Right lobe of liver (tissue), 4 donors: ENCODE data around the gene KCND3.

ENCODE experiments used
- POLR2A ChIP-seq: fragments of 450-650 bp; IDR thresholded peaks from one replicate; pipeline ENCODE4 v1.6.1; 2017; ENCODE audit warnings: antibody characterized with exemption, mild to moderate bottlenecking
- TF ChIP-seq, protein P1 (sequence below), 4 donors: fragments of 200-600 bp in 3 of 4; fragments of 450-650 bp in 1 of 4; IDR thresholded peaks; one replicate each; pipeline versions ENCODE4 v1.5.1 to v1.8.0; 2016 to 2022; ENCODE audit warnings: antibody characterized with exemption in 4 of 4, mild to moderate bottlenecking in 2 of 4
- donor health status: DM: no; HTN: no; CAD: no.
- donor health status: DM: no; HTN: no; CAD: no.
- donor health status: DM: no; HTN: yes; CAD: no.

DNA sequence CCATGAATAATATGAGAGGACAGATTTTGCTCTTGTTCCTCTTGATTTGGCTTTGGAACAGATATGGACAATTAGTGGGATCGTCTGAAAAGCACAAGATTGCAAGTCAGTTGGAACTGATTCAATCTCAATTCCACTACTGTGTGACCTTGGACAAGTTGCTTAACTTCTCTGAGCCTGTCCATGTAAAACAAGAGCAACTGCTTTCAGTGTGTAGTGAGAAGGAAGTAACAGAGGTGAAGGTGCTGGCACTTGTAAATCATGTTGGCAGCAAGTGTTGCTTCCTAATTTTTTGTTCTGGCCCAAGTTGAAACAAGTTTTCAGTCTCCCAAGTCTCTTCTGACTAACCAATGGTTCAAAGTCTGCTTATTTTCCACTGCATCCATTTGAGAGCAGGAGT lies 265.6 kb downstream of the KCND3 start:
- TF ChIP-seq POLR2A, result no peak
- TF ChIP-seq, protein P1, sequence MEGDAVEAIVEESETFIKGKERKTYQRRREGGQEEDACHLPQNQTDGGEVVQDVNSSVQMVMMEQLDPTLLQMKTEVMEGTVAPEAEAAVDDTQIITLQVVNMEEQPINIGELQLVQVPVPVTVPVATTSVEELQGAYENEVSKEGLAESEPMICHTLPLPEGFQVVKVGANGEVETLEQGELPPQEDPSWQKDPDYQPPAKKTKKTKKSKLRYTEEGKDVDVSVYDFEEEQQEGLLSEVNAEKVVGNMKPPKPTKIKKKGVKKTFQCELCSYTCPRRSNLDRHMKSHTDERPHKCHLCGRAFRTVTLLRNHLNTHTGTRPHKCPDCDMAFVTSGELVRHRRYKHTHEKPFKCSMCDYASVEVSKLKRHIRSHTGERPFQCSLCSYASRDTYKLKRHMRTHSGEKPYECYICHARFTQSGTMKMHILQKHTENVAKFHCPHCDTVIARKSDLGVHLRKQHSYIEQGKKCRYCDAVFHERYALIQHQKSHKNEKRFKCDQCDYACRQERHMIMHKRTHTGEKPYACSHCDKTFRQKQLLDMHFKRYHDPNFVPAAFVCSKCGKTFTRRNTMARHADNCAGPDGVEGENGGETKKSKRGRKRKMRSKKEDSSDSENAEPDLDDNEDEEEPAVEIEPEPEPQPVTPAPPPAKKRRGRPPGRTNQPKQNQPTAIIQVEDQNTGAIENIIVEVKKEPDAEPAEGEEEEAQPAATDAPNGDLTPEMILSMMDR (IDR thresholded peaks at IDR 0.05), result no peak
